ENCODE measurements around the gene KRTAP10-7. TPM values are rescaled to one million over a fixed set of nuclear protein-coding genes. Genes with fewer than 3 reads are reported as not detected.
"Not testable (repeated sequence)": the region's sequence is repeated elsewhere in the genome, so short reads cannot be mapped to it uniquely, and the experiment has no call there.

KRTAP10-7 gene
- total RNA-seq, 2 experiments from 2014 or later, result not detected

GRCh38 chr21:44602463-44602850 lies 2.1 kb downstream of the KRTAP10-7 start:
- Mint-ChIP-seq H3K4me1 (no peaks in the 10 kb centered on the region), H3K36me3 (no peaks in the 10 kb centered on the region), H3K27me3 (peaks cover 10% of the 10 kb centered on the region), H3K27ac (no peak overlapping the region), H3K4me3 (no peak overlapping the region), H3K9me3 (peaks cover 8% of the 10 kb centered on the region)
- POLR2A ChIA-PET, result no interaction called here
- no peak for ATAC-seq (ENCODE audit: low read depth)
- DNase-seq, result no peak

- POLR2A ChIA-PET, result no interaction called here
- ATAC-seq (ENCODE audit: low read depth) (no peak), DNase-seq (no peak)
- Mint-ChIP-seq H3K36me3 (no peaks in the 10 kb centered on the region), H3K4me3 (no peak overlapping the region), H3K27ac (no peak overlapping the region), H3K27me3 (peaks cover 5% of the 10 kb centered on the region), H3K9me3 (peaks cover 10% of the 10 kb centered on the region), H3K4me1 (no peaks in the 10 kb centered on the region)
These were observed 2.9 kb downstream of the KRTAP10-7 start for GRCh38 chr21:44603109-44603875.

GRCh38 chr21:44603911-44604310 lies 3.5 kb downstream of the KRTAP10-7 start:
- no peak overlapping the region for H3K27ac Mint-ChIP-seq
- POLR2A ChIA-PET, result no interaction called here
- no peak overlapping the region for H3K4me3 Mint-ChIP-seq
- no peak for ATAC-seq (ENCODE audit: low read depth)
- H3K36me3 Mint-ChIP-seq, result peaks cover under 1% of the 10 kb centered on the region
- peaks cover 8% of the 10 kb centered on the region for H3K27me3 Mint-ChIP-seq
- peaks cover 12% of the 10 kb centered on the region for H3K9me3 Mint-ChIP-seq
- DNase-seq, result no peak
- H3K4me1 Mint-ChIP-seq, result no peaks in the 10 kb centered on the region

DNA sequence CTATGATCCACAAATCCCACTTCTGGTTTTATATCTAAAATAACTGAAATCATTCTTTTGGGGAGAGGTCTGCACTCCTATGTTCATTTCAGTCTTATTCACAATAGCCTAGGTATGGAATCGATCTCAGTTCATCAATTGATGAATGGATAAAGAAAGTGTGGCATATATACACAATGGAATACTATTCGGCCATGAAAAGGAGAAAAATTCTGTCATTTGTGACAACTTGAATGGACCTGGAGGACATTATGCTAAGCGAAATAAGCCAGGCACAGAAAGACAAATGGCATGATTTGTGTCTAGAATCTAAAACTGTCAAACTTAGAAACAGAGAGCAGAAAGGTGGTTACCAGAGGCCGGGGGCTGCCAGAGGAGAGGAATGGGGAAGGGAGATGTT lies 6.1 kb downstream of the KRTAP10-7 start:
- Mint-ChIP-seq H3K9me3 (peaks cover 22% of the 10 kb centered on the region), H3K4me1 (no peaks in the 10 kb centered on the region), H3K27ac (no peak overlapping the region), H3K4me3 (no peak overlapping the region), H3K27me3 (peaks cover 13% of the 10 kb centered on the region), H3K36me3 (peaks cover 2% of the 10 kb centered on the region)
- ATAC-seq (ENCODE audit: low read depth) (no peak), DNase-seq (no peak)
- POLR2A ChIA-PET, result no interaction called here

DNA sequence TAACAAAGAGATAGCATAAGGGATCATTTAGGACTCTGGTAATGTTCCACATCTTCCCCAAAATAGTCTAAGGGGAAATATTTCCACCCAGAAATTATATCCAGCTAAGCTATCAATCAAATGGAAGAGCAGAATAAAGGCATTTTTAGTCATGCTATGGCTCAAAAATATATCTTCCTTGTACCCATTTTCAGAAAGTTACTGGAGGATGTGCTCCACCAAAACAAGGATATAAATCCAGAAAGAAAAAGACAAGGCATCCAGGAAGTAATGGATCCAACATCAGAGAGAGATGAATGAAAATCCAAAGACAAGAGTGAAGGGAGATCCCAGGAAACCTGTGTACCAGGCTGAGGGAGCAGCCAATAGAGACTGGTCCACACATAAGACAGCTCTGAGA lies 8.8 kb downstream of the KRTAP10-7 start:
- H3K27me3 Mint-ChIP-seq, result peaks cover 13% of the 10 kb centered on the region
- no peak overlapping the region for H3K27ac Mint-ChIP-seq
- H3K4me1 Mint-ChIP-seq, result no peaks in the 10 kb centered on the region
- POLR2A ChIA-PET, result no interaction called here
- H3K4me3 Mint-ChIP-seq, result no peak overlapping the region
- ATAC-seq (ENCODE audit: low read depth) (no peak), DNase-seq (no peak)
- peaks cover 2% of the 10 kb centered on the region for H3K36me3 Mint-ChIP-seq
- H3K9me3 Mint-ChIP-seq, result peaks cover 23% of the 10 kb centered on the region

GRCh38 chr21:44610157-44610843 lies 9.9 kb downstream of the KRTAP10-7 start:
- H3K27ac Mint-ChIP-seq; H3K27me3 Mint-ChIP-seq; POLR2A ChIA-PET; ATAC-seq (ENCODE audit: low read depth); H3K4me3 Mint-ChIP-seq; DNase-seq; H3K4me1 Mint-ChIP-seq; H3K36me3 Mint-ChIP-seq: not testable (repeated sequence)
- H3K9me3 Mint-ChIP-seq, result peaks cover 22% of the 10 kb centered on the region

- Mint-ChIP-seq H3K4me3 (no peak overlapping the region), H3K36me3 (peaks cover 2% of the 10 kb centered on the region), H3K27ac (no peak overlapping the region), H3K9me3 (peaks cover 18% of the 10 kb centered on the region), H3K27me3 (peaks cover 7% of the 10 kb centered on the region), H3K4me1 (peaks cover 4% of the 10 kb centered on the region)
- POLR2A ChIA-PET, result no interaction called here
- ATAC-seq (ENCODE audit: low read depth) (no peak), DNase-seq (no peak)
These were observed 11.2 kb downstream of the KRTAP10-7 start for GRCh38 chr21:44611551-44611950.

GRCh38 chr21:44612029-44612486 lies 11.7 kb downstream of the KRTAP10-7 start, which contains the start of gene KRTAP10-8:
KRTAP10-8 (plus strand) TSS chr21:44612079; CDS start chr21:44612101, 22 bp downstream.
- H3K9me3 Mint-ChIP-seq, result peaks cover 16% of the 10 kb centered on the region
- H3K36me3 Mint-ChIP-seq, result peaks cover 2% of the 10 kb centered on the region
- H3K27me3 Mint-ChIP-seq, result peaks cover 7% of the 10 kb centered on the region
- H3K4me1 Mint-ChIP-seq, result peaks cover 4% of the 10 kb centered on the region
- H3K27ac Mint-ChIP-seq, result no peak within 1 kb of the TSS
- no peak within 1 kb of the TSS for H3K4me3 Mint-ChIP-seq
- POLR2A ChIA-PET, result no interaction called here
- DNase-seq (no peak), ATAC-seq (ENCODE audit: low read depth) (no peak)

DNA sequence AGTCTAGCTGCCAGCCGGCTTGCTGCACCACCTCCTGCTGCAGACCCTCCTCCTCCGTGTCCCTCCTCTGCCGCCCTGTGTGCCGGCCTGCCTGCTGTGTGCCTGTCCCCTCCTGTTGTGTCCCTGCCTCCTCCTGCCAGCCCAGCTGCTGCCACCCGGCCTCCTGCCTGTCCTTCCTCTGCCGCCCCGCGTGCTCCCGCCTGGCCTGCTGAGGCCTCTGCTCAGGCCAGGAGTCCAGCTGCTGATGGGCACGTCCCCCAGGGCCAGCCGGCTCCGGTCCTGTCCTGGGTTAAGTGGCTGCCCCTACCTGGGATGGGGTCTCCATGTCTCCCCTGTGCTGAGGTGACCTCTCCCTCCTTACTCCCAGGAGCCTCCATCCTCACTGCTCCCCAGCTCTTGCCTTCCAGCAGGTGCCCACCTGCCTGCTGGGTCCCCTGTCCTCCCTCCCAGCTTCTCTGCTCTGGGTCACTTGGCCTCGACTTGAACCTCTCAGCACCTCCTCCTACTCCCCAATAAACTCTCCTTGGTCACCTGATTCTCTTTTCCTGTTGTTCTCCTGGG lies 12.4 kb downstream of the KRTAP10-7 start:
- peaks cover 3% of the 10 kb centered on the region for H3K36me3 Mint-ChIP-seq
- H3K9me3 Mint-ChIP-seq, result peaks cover 15% of the 10 kb centered on the region
- POLR2A ChIA-PET, result no interaction called here
- H3K4me3 Mint-ChIP-seq, result no peak overlapping the region
- H3K27ac Mint-ChIP-seq, result no peak overlapping the region
- no peak for DNase-seq
- no peak for ATAC-seq (ENCODE audit: low read depth)
- peaks cover 7% of the 10 kb centered on the region for H3K27me3 Mint-ChIP-seq
- peaks cover 4% of the 10 kb centered on the region for H3K4me1 Mint-ChIP-seq

DNA sequence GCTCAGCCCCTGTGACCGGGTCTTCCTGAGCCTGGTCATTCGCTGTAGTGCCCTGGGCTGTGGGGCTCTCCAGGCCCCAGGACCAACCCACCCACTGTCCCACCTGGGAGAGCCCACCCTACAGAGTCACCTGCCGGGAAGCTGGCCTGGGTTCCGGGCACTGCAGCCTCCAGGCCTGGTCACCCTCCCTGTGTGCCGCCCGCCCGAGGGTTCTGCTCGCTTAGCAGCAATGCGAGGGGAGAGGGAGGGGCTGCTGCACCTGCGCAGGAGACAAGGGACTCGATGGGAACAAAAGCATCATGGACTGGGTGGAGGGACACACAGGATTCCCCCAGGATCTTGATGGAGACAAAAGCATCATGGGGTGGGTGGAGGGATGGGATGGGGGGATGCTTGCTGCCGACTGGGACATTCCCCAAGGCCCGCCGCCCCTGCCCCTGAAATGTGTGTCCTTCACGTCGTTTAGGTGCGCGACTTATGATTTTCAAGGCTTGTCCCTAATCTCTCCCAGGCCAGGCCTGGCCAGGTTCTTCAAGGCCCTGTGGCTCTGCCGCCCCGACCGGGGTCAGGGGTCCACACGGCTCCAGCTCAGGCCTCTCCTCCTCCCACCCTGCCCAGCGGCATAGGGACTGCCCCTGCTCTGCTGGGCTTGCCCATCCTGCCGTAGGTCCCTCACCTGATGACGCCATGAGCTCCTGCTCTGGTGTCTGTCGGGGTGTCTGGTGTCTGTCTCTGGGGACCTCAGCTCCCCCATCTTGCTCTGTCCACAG lies 13.2 kb downstream of the KRTAP10-7 start:
- Mint-ChIP-seq H3K36me3 (peaks cover 6% of the 10 kb centered on the region), H3K4me1 (peaks cover 9% of the 10 kb centered on the region), H3K9me3 (peaks cover 15% of the 10 kb centered on the region), H3K27ac (no peak overlapping the region), H3K4me3 (no peak overlapping the region), H3K27me3 (peaks cover 7% of the 10 kb centered on the region)
- no peak for ATAC-seq (ENCODE audit: low read depth)
- no peak for DNase-seq
- POLR2A ChIA-PET, result no interaction called here

DNA sequence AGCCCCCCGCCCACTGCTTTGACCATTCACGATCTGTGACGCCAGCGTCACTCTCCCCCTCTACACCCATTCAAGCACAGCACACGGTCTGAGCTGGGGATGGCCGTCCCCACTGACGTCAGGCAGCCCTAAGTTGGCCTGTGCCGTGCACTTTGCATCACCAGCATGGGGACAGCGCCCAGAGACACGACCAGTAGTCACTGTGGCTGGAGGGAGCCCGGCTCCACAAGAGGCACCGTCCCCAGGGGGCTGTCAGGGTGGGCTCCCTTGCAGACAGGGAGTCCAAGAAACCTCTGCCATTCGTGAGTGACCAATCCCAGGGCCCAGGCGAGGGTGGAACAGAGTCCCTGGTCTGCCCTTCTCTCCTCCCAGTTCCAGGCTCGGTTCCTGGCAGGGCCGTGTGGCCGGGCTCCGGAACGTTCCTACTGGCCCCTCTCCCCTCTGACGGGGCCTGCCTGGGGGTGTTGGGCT lies 13.8 kb downstream of the KRTAP10-7 start:
- DNase-seq (no peak), ATAC-seq (ENCODE audit: low read depth) (no peak)
- Mint-ChIP-seq H3K27me3 (peaks cover 2% of the 10 kb centered on the region), H3K4me3 (no peak overlapping the region), H3K9me3 (peaks cover 15% of the 10 kb centered on the region), H3K4me1 (peaks cover 15% of the 10 kb centered on the region), H3K36me3 (peaks cover 8% of the 10 kb centered on the region), H3K27ac (no peak overlapping the region)
- POLR2A ChIA-PET, result no interaction called here

DNA sequence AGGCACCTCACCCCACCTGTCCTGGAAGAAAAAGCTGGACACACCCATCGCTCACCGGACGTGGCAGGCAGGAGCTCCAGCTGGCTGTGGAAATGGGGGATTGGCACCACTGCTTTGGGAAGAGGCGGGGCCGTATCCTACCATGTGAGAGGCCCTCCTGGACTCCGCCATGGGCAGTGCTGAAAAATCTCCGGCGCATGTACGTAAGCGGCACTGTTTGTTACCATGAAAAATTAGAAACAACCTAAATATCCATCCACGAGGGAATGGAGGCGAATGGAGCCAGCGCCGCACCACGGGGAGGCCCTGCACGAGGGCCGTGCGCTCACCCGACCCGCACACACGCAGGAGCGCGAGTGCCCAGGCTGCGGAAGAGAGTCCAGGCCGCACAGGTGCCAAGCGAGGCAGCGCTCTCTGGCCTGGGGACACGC lies 14.6 kb downstream of the KRTAP10-7 start:
- Mint-ChIP-seq H3K9me3 (peaks cover 17% of the 10 kb centered on the region), H3K36me3 (peaks cover 16% of the 10 kb centered on the region), H3K27ac (no peak overlapping the region), H3K4me1 (peaks cover 21% of the 10 kb centered on the region), H3K27me3 (no peaks in the 10 kb centered on the region), H3K4me3 (no peak overlapping the region)
- no peak for DNase-seq
- ATAC-seq (ENCODE audit: low read depth), result no peak
- POLR2A ChIA-PET, result no interaction called here

GRCh38 chr21:44615466-44615865 lies 15.1 kb downstream of the KRTAP10-7 start:
- no peak overlapping the region for H3K4me3 Mint-ChIP-seq
- DNase-seq (no peak), ATAC-seq (ENCODE audit: low read depth) (no peak)
- H3K36me3 Mint-ChIP-seq, result peaks cover 19% of the 10 kb centered on the region
- peaks cover 21% of the 10 kb centered on the region for H3K4me1 Mint-ChIP-seq
- POLR2A ChIA-PET, result no interaction called here
- H3K27ac Mint-ChIP-seq, result no peak overlapping the region
- H3K9me3 Mint-ChIP-seq, result peaks cover 19% of the 10 kb centered on the region
- no peaks in the 10 kb centered on the region for H3K27me3 Mint-ChIP-seq
